CD4-positive, alpha-beta T cell treated with Interleukin-10 for 1 hour (primary cell): ENCODE data around the gene OR52E5.

Source experiments
- DNase-seq: peaks from one replicate; pipeline ENCODE4 v3.0.0-alpha.2; 2020

OR52E5 gene

DNA sequence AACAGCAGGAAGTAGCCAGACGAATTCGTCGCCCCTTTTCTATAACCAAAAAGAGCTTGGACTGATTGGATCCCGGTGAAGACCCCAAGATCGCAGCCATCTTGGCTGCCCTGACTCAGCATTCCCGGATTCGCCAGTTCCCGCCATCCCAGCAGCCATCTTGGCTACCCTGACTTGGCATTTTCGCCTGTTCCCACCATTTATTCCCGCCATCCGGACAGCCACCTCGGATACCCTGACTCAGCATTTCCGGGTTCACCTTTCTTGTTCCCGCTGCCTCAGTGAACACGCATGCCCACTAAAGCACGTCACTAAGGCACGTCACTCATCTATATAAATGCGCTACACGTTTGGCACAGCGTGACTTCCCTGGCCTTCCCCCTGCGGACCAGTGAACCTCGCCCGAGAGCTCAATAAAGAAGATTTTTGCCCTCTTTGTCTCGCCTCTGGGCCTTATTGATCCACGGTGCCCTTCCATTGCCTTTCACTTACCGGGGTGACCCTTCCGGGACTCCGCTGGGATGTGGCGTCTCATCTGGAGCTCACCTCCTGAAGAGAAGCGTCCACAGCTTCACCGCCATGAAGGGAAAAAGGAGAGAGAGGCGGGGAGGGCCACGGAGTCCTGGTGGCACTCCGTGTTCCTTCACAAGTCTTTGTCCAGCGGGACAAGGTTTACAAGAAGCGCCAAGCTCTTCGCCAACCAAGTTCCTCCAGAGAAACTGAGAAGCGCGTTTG is 45.0 kb downstream of the OR52E5 start:
- no peak for DNase-seq

DNA sequence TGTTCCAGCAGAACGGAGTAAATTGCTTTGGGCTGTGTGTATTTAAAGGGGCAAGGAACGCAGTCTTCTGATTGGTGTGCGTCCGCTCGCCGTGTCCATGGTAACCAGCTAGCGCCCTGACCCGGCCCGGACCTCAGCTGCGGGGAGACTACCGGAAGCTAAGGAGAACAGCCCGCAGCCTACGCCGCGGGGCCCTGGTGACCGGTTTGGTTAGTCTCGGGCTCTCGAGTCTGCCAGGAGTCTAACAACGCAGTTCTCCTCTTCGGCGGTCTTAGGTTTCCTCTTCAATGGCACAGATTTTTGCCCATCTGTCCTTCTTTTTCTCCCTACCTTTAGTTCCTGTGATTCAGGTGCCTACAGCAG is 45.6 kb downstream of the OR52E5 start:
- DNase-seq = no peak

DNA sequence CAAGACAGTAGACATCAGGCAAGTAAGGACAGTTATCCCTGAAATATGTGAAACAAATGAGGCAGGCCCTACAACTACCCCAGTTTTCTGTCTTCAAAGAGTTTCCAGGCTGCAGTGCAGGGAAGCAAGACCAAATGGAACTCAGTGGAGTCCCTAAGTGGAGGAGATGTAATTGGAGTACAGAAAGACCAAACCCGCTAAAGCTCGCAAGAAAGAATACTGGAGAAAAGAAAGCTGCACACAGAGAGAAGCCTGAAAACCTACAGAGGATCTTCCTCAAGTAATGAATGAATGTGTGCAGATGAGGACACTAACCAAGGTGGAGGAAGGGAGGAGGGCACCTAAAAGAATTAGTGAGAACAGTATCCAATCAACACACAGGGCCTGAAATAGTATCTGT is 47.7 kb downstream of the OR52E5 start:
- DNase-seq = no peak

DNA sequence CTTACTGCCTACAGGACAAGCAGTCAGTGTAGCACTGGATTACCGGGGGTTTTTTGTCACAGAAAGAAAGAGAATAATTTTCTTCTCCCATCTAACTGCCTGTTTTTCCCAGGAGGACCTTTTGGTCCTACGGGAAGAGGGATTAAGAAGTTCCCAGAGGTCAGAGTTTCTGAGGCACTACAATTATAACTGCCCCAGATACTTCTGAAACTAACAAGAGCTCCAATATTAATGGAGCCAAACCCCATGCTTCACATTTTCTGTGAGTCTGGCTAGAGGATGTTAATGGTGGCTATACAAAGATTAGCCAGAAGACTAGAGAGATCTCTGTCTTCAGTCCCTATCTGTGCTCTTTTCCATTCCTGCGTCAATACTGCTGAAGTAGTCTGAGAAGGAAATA is 48.9 kb downstream of the OR52E5 start, which contains the start of gene OR56A3:
OR56A3 (plus strand) TSS at position 301 of the 400 bp plus-strand sequence. CDS start 5,096 bp downstream, outside the sequence.
- DNase-seq = no peak
